IMR-90 (cell line): ENCODE measurements around the gene RAB42. TPM values are rescaled to one million over a fixed set of nuclear protein-coding genes. Genes with fewer than 3 reads are reported as not detected.
"Not testable (repeated sequence)": the region's sequence is repeated elsewhere in the genome, so short reads cannot be mapped to it uniquely, and the experiment has no call there.

ENCODE experiments used
- ATAC-seq: fragments of 200-7000 bp; cut with Tn5 transposase; 2 replicates; pipeline ENCODE4 v1.9.1; 2020; ENCODE audit warnings: low read depth, mild to moderate bottlenecking, moderate library complexity
- BruUV-seq: library from RNA; stranded (reverse); fragments of 400-500 nt; replicated peaks from 2 replicates; lab custom pipeline; 2021; lab: Mats Ljungman, UMichigan
- CTCF ChIA-PET: fragments of 300-600 bp; formaldehyde crosslinking; extraction: SDS; loops from one replicate; lab custom pipeline; 2021; ENCODE audit warnings: antibody characterized with exemption; lab: Yijun Ruan, JAX
- POLR2A ChIA-PET: fragments of 300-600 bp; sonication (Branson Sonifier 250); formaldehyde crosslinking; loops from one replicate; lab custom pipeline; 2022; ENCODE audit warnings: antibody characterized with exemption; ENCODE audit not compliant: unreplicated experiment; lab: Charles Lee
- DNase-seq: peaks from one replicate; pipeline ENCODE4 v3.0.0; 2013
- H2AFZ ChIP-seq: replicated peaks from 2 replicates; pipeline ENCODE3; 2013; ENCODE audit warnings: low read length, mild to moderate bottlenecking; ENCODE audit not compliant: poor library complexity
- H2AK5ac ChIP-seq: 2 replicates; pipeline ENCODE4 v1.6.1; 2013; ENCODE audit warnings: low read depth, low read length, inconsistent platforms
- H2AK9ac ChIP-seq: replicated peaks from 2 replicates; pipeline ENCODE3; 2013; ENCODE audit warnings: mild to moderate bottlenecking, low read depth, low read length, moderate library complexity; ENCODE audit not compliant: poor library complexity
- H2BK120ac ChIP-seq: 2 replicates; pipeline ENCODE4 v1.6.1; 2013; ENCODE audit warnings: low read depth, low read length, inconsistent platforms
- H2BK15ac ChIP-seq: 3 replicates; pipeline ENCODE4 v1.6.1; 2013; ENCODE audit warnings: low read depth, low read length, inconsistent platforms
- H2BK20ac ChIP-seq: 2 replicates; pipeline ENCODE4 v1.6.1; 2013; ENCODE audit warnings: low read depth, mild to moderate bottlenecking, inconsistent platforms, low read length, moderate library complexity
- H2BK5ac ChIP-seq: 2 replicates; pipeline ENCODE4 v1.6.1; 2013; ENCODE audit warnings: mild to moderate bottlenecking, low read depth, low read length, inconsistent platforms; ENCODE audit not compliant: poor library complexity, severe bottlenecking
- H3K14ac ChIP-seq: replicated peaks from 2 replicates; pipeline ENCODE4 v1.6.1; 2013; ENCODE audit warnings: low read depth, low read length, inconsistent platforms
- H3K18ac ChIP-seq: 2 replicates; pipeline ENCODE4 v1.6.1; 2013; ENCODE audit warnings: low read depth, low read length, control low read depth
- H3K23ac ChIP-seq: 2 replicates; pipeline ENCODE4 v1.6.1; 2013; ENCODE audit warnings: low read depth, low read length, inconsistent platforms
- H3K27ac ChIP-seq: 2 replicates; pipeline ENCODE4 v1.5.1; 2013; ENCODE audit warnings: mild to moderate bottlenecking, control low read depth, low read length; ENCODE audit not compliant: insufficient read depth
- H3K27me3 ChIP-seq: 2 replicates; pipeline ENCODE4 v1.6.1; 2013; ENCODE audit warnings: low read length; ENCODE audit not compliant: control insufficient read depth, insufficient read depth
- H3K36me3 ChIP-seq: 2 replicates; pipeline ENCODE4 v1.6.1; 2013; ENCODE audit warnings: low read length, mixed read lengths; ENCODE audit not compliant: control insufficient read depth, insufficient read depth
- H3K4ac ChIP-seq: 2 replicates; pipeline ENCODE4 v1.6.1; 2013; ENCODE audit warnings: low read depth, low read length, inconsistent platforms
- H3K4me1 ChIP-seq: 2 replicates; pipeline ENCODE4 v1.6.1; 2013; ENCODE audit warnings: low read length, mixed read lengths; ENCODE audit not compliant: control insufficient read depth, insufficient read depth
- H3K4me2 ChIP-seq: 2 replicates; pipeline ENCODE4 v1.6.1; 2013; ENCODE audit warnings: low read depth, mild to moderate bottlenecking, control low read depth, low read length, moderate library complexity
- H3K4me3 ChIP-seq: 2 replicates; pipeline ENCODE4 v1.5.1; 2013; ENCODE audit warnings: low read depth, mild to moderate bottlenecking, control low read depth, low read length, moderate library complexity; ENCODE audit not compliant: insufficient read depth
- H3K56ac ChIP-seq: 2 replicates; pipeline ENCODE4 v1.6.1; 2013; ENCODE audit warnings: low read length, inconsistent platforms; ENCODE audit not compliant: insufficient read depth; ENCODE audit errors: extremely low read depth
- H3K79me1 ChIP-seq, 2 experiments: 2 replicates each; pipeline ENCODE4 v1.6.1; 2013; ENCODE audit warnings: low read length in 2 of 2, inconsistent platforms in 1 of 2, low read depth in 1 of 2
- H3K9ac ChIP-seq: 2 replicates; pipeline ENCODE4 v1.6.1; 2013; ENCODE audit warnings: low read depth, low read length, control low read depth
- H3K9me1 ChIP-seq: 2 replicates; pipeline ENCODE4 v1.6.1; 2013; ENCODE audit warnings: low read length, inconsistent platforms; ENCODE audit not compliant: insufficient read depth
- H3K9me3 ChIP-seq: 2 replicates; pipeline ENCODE4 v1.6.1; 2013; ENCODE audit warnings: low read length; ENCODE audit not compliant: control insufficient read depth, insufficient read depth
- H4K20me1 ChIP-seq: 2 replicates; pipeline ENCODE4 v1.6.1; 2013; ENCODE audit warnings: low read length, inconsistent platforms; ENCODE audit not compliant: insufficient read depth
- H4K5ac ChIP-seq: 2 replicates; pipeline ENCODE4 v1.6.1; 2013; ENCODE audit warnings: mild to moderate bottlenecking, low read depth, low read length, control low read depth
- H4K8ac ChIP-seq, 2 experiments: 2 replicates each; pipeline ENCODE4 v1.6.1; 2013; ENCODE audit warnings: low read depth in 2 of 2, low read length in 2 of 2, control low read depth in 1 of 2, inconsistent platforms in 1 of 2
- H4K91ac ChIP-seq: 2 replicates; pipeline ENCODE4 v1.6.1; 2013; ENCODE audit warnings: low read depth, low read length, inconsistent platforms; ENCODE audit not compliant: insufficient read depth
- CEBPB ChIP-seq: IDR thresholded peaks from 2 replicates; pipeline ENCODE4 v1.6.1; 2012; ENCODE audit warnings: low read depth, low read length, improper control_type of control experiment
- WGBS, 2 experiments: methylation state at CpG; one replicate each; pipeline versions ENCODE4 v1.1.5 to v1.1.7; 2013; ENCODE audit warnings: missing lambda C conversion rate in 2 of 2; ENCODE audit not compliant: insufficient read length in 1 of 2; ENCODE audit errors: extremely low coverage in 2 of 2; 5-methylcytosine and 5-hydroxymethylcytosine counted together
- dilution Hi-C: fragments of 300-500 bp; cut with HindIII; formaldehyde crosslinking; loops from one replicate; pipeline ENCODE4 v1.14.3; 2018; ENCODE audit warnings: low sequenced_read_pairs; ENCODE audit not compliant: unreplicated experiment
- in situ Hi-C: fragments of 300-500 bp; cut with MboI; formaldehyde crosslinking; loops from 3 replicates; pipeline ENCODE4 v1.14.3; 2019; ENCODE audit warnings: low sequenced_read_pairs, inconsistent platforms, mixed read lengths
- intact Hi-C: fragments of 100-400 bp; cut with micrococcal nuclease; formaldehyde crosslinking; loops from 2 replicates; pipeline ENCODE4 v1.10.0; 2022
- polyA plus RNA-seq, 3 experiments: library from polyadenylated mRNA; depleted of rRNA; stranded (reverse); fragments of >200 nt; gene quantifications; 2 replicates each; pipeline ENCODE4 v1.2.3, GENCODE V29; 2012; ENCODE audit warnings: low replicate concordance in 1 of 3
- total RNA-seq: library from RNA; depleted of rRNA; stranded (reverse); fragments of >200 nt; gene quantifications from 2 replicates; pipeline ENCODE4 v1.2.3, GENCODE V29; 2012

RAB42 gene
- total and polyA plus RNA-seq, 2 of the 4 experiments (the other 2 are of a cell fraction) = 0.77 to 0.90 TPM

- TF ChIP-seq CEBPB = no peak
These were observed 431 bp downstream of the RAB42 start (continued) for GRCh38 chr1:28592321-28593071.

DNA sequence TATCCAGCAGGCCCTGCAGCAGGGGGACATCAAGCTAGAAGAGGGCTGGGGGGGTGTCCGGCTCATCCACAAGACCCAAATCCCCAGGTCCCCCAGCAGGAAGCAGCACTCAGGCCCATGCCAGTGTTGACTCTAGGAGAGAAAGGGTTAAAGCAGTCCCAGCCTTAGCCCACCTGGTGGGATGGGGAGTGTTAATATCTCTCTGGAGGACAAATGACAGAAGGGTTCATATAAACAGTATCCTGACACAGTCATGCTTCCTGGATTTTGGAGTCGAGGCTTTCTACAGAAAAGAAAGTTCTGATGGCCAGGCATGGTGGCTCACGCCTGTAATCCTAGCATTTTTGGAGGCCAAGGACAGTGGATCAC is 1.9 kb downstream of the RAB42 start:
- intact Hi-C loops, H3K27me3 ChIP-seq, H3K4ac ChIP-seq, H2AFZ ChIP-seq, H3K4me2 ChIP-seq, H3K9ac ChIP-seq, H3K18ac ChIP-seq, H3K36me3 ChIP-seq, H2AK9ac ChIP-seq, POLR2A ChIA-PET, dilution Hi-C loops, H4K5ac ChIP-seq, H3K79me1 ChIP-seq, in situ Hi-C loops, H4K91ac ChIP-seq, CTCF ChIA-PET, H3K9me1 ChIP-seq, H2BK120ac ChIP-seq, H4K20me1 ChIP-seq, H2BK5ac ChIP-seq, ATAC-seq, H3K4me3 ChIP-seq, H3K4me1 ChIP-seq, H3K9me3 ChIP-seq, H2AK5ac ChIP-seq, H3K27ac ChIP-seq, H2BK20ac ChIP-seq, H4K8ac ChIP-seq, H3K56ac ChIP-seq, DNase-seq, H3K14ac ChIP-seq, BruUV-seq, H3K23ac ChIP-seq, H2BK15ac ChIP-seq: not testable (repeated sequence)
- no CpG with 5 or more reads among the region's 3 CpGs for whole genome bisulfite sequencing, 2 experiments

GRCh38 chr1:28594686-28595411 is 2.8 kb downstream of the RAB42 start:
- H3K36me3 ChIP-seq, H3K4me2 ChIP-seq, H3K18ac ChIP-seq, H4K20me1 ChIP-seq, H2AK9ac ChIP-seq, H4K91ac ChIP-seq, intact Hi-C loops, H4K5ac ChIP-seq, H2BK15ac ChIP-seq, DNase-seq, H3K4ac ChIP-seq, H2AFZ ChIP-seq, H2AK5ac ChIP-seq, H3K27ac ChIP-seq, H3K27me3 ChIP-seq, H3K56ac ChIP-seq, H3K9ac ChIP-seq, H2BK5ac ChIP-seq, H3K14ac ChIP-seq, H2BK20ac ChIP-seq, H3K23ac ChIP-seq, H2BK120ac ChIP-seq, CTCF ChIA-PET, H3K9me1 ChIP-seq, H3K79me1 ChIP-seq, in situ Hi-C loops, ATAC-seq, H3K4me1 ChIP-seq, dilution Hi-C loops, H4K8ac ChIP-seq, H3K9me3 ChIP-seq, H3K4me3 ChIP-seq, BruUV-seq: not testable (repeated sequence)
- POLR2A ChIA-PET = interaction anchor here (0.7 kb wide), 1 partner anchor 83 kb away, joined by 4 read pairs; no protein-coding TSS in a partner anchor
- 100% methylated on average over 1 of the region's 7 CpGs; no CpG with 5 or more reads in 1 of the 2 experiments for WGBS, 2 experiments
